Hematopoietic multipotent progenitor cell (in vitro differentiated cells): Measurements from ENCODE around the gene GSTCD. TPM values are rescaled to one million over a fixed set of nuclear protein-coding genes. Genes with fewer than 3 reads are reported as not detected.
"Not testable (repeated sequence)": the region's sequence is repeated elsewhere in the genome, so short reads cannot be mapped to it uniquely, and the experiment has no call there.

Experiments
- DNase-seq, 3 donors: peaks; one replicate each; pipeline ENCODE4 v3.0.0-alpha.2; 2011 to 2015; ENCODE audit warnings: low read depth in 2 of 3, low spot score in 2 of 3
- total RNA-seq: library from RNA; depleted of rRNA; stranded (reverse); fragments of >200 nt; gene quantifications from one replicate; pipeline ENCODE4 v1.2.3, GENCODE V29; 2012

GSTCD gene
- total RNA-seq, 1 donor: 9.2 TPM

DNA sequence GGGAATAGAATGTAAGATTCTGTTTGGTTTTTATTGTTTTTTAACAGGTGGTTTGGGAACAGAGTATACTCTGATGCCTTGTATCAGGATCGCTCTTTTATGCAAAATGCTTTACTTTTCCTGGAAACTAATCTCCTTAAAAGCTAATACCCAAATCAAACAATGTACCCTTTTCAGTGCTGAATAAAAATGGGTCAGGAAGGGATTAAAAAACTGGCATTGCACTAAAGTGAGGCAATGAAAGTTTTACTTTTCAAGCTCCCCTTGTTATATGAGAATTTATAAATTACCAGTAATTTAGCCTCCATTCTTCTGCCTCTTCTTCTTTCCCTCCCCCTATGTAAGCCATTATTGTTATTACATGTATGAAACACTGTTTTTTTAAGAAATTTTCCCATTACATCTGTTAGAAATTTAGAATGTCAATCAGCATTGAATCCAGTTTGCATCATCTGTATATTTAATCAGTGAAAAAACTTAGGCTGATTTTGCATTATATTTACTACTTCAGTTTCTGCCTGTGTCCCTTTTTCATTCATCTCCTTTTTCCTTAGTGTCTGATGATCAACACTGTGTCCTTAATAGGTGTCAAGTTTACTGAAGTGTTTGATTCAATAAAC is 97.0 kb downstream of the GSTCD start:
- DNase-seq: no peak

DNA sequence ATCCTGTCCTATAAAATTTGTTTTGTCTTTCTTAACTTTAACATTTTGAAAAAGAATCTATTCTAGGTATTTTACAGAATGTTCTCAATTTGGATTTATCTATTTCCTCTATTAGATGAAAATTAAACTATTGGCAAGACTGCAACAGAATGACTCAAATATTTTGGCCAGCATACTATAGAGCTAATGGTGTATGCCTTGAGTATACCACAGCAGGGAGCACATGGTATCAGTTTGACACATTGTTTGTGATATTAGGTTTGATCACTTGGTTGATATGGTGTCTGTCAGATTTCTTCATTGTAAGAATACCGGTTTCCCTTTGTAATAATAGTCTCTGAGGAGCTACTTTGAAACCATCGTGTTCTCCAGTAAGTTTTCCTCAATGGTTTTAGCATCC is 98.9 kb downstream of the GSTCD start:
- no peak for DNase-seq

DNA sequence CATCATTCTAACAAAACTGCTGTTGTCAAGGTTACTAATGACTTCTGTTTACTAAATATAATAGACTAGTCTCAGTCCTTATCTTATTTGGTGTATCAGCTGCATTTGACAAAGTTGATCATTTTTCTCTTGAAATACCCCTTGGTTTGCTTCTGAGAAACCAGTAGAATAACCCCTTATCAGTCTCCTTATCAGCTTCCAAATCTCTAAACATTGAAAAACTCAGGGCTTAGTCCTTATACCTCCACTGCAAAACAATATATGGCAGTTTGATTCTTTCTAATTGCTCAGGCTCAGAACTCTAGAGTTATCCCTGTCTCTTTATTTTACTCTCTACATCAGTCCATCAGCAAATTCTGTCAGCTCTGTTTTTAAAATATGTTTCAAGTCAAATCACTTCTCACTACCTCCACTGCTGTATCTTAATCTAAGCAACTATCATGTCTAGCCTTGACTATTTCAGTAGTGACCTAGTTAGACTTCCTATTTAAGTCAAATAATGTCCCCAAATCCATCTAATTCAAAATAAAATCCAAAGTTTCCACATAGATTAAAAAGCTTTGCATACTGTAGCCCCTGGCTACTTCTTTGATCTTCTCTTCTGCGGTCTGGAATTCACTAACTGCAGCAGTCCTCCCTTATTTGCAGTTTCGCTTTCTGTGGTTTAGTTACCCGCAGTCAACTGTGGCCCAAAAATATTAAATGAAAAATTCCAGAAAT is 99.6 kb downstream of the GSTCD start:
- no peak for DNase-seq

DNA sequence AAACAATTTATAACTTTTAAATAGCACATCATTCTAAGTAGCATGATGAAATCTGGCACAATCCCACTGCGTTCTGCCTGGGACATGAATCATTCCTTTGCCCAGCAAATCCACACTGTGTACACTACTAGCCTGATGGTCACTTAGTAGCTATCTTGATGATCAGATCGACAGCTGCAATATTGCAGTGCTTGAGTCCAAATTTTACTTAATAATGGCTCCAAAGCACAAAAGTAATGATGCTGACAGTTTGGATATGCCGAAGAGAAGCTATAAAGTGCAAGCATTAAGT is 100.1 kb downstream of the GSTCD start:
- no peak for DNase-seq

DNA sequence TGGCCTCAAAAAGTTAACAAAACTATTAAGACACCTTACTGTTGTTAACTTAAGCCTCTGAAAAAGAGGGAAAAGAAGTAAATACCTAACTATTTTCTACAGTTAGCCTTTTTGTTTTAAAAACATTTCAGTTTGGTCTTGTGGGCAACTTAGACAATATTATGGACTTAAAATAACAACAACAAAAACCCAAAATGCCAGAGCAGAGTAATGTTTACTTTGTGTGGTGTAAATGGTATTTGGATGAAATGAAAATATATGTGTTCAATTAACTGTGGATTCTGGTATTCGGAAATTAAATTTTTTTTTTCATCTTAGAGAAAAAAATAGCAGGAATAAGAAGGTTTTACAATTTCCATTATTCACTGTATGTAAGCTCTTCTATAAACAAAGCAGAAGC is 107.1 kb downstream of the GSTCD start:
- no peak for DNase-seq

DNA sequence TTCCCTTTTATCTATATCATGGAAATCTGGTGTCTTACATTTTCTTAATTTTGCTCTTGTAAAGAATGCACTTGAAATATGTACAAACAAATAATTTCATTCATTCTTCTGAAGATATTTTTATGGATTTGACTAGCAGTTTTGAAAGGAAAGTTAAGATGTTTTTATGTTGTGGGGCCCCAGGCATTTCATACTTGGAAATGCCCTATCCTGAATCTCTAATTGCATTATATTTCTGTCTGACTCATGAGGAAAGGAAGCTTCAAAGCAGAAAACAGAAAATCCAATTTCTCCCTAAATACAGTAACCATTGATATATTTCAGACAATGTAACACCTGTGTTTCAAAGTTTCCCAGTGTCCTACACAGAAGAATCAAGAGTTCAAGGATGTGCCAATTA is 113.5 kb downstream of the GSTCD start:
- no peak for DNase-seq

DNA sequence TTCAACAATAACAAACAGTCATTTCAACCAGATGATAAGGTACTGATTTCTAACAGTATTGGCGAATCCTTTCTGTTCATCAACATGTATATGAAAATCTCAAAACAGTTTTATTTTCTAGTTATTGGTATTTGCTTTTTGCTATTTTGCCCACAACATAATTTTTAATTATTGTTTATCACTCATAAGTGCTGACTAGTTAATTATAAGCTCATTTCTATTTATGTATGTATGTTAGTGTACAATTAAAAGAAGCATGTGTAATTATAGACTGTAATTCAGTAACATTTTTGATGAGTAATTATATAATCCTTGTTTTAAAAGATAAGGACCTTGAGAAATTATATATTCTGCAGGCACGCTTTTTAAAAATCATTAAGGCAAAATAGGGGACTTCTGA is 119.5 kb downstream of the GSTCD start:
- no peak for DNase-seq

DNA sequence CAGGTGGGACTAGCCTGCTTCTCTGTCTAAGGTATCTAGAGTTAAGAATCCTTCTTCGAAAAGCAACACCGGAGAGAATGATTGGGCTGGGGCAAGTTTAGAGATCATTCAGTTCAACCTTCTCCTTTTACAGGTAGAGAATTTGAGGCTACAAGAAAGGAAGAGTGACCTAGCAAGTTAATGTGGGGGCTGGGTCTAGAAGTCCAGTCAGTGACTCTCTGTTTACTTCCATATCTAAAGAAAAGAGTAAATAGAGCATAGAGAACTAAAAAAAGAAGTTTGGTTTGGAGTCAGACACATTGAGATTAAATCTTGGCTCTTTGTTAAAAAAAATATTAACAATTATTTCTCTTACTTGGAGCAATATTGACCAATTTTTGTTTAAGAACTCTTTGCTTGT is 122.6 kb downstream of the GSTCD start:
- no peak for DNase-seq

DNA sequence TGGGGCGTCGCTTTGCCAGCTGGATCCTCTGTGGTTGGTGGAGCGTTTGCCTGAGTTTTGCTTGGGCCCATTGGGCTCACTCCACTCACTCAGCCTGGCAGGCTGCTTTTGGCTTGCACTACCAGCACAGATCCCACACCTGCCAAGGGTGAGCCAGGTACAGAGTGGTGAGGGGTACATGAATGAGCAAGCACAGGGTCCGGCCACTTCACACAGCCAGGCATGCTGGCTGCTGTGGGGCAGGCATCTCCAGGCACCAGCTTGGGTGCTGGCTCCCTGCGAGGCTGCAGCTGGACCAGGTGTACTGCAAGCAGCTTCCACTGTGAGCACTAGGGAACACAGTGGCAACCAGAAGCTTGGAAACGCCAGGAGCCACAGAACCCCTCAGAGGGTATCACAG is 126.6 kb downstream of the GSTCD start:
- DNase-seq: no peak

DNA sequence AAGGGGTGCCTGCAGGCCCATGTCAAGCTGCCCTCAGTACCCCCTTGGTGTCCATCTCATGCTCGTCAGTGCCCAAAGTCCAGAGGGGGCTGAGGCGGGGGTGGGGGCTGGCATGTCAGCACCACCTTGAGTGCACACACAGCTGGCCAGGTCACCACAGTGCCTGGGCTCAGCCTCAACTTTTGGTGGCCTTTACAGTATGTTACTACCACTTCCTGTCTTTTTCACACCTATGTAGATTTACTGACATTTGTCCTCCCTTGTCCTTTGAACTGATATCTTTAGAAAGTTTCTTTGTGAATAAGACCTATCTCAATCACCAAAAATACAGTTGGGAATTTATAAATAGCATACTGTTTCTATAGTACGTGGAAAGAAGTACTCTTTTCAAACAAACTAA is 128.0 kb downstream of the GSTCD start:
- no peak for DNase-seq

DNA sequence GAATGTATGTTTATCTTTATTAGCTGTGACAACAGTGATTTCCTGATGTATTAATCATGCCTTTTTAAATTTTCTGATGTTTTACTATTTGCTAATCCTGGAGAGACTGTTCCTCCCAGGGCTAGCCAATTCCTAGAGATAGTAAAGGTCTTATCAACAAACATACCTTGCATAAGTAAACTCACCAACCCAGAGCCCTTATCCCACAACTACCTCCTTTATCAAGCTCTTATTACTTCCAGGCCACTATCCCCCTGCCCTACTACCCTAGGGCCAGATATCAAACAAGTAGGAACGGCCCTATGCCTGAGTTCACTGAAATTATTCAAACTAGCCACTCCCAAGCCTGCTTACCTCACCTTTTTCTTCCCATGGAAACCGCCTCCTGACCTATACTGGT is 128.5 kb downstream of the GSTCD start:
- DNase-seq: no peak

DNA sequence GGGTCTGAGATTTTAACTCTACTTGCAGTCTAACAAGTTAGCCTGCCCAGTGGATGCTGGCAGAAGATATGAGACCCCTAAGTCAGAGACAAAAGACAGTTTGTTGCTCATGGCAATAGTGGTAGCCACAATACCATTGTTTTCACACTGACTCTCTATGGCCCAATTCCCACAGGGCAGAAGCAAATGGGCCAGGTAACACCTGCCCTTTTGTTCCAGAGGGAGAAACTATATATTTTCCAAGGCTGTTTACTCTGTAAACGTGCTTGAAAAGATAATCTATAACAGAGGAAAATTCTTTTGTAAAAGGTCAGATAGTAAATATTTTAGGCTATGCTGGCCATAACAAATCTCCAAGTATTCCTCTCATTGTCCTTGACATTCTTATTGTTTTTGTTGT is 129.5 kb downstream of the GSTCD start:
- DNase-seq: no peak

DNA sequence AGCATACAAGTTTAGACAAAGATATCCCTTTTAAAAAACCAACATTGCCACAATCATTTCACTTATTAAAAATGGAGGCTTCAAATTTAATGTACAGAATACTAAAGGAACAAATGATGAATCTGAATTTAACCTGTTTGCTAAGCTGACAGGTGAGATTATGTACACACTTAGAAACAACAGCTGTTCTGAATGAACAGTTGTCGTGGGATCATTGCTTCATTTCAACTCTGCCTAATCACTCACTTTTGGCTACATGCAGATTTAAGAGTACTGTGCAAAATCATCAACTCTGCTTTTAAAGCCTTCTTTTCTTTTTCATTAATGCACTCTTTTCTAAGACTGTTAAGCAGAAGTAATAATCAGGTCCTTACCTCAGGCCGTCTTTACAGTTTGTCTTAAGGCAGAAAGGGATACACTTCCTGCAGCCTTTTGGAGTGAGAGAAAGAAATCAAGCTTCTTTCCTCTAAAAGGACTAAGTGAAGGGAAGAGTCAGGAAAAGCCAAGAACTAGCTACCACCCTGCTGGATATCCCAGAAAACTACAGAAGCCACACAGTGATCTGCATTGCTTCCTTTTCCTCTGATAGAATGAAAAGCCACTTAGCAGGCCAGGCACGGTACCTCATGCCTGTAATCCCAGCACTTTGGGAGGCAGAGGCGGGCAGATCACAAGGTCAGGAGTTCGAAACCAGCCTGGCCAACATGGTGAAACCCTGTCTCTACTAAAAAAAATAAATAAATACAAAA is 132.0 kb downstream of the GSTCD start:
- DNase-seq: no peak

DNA sequence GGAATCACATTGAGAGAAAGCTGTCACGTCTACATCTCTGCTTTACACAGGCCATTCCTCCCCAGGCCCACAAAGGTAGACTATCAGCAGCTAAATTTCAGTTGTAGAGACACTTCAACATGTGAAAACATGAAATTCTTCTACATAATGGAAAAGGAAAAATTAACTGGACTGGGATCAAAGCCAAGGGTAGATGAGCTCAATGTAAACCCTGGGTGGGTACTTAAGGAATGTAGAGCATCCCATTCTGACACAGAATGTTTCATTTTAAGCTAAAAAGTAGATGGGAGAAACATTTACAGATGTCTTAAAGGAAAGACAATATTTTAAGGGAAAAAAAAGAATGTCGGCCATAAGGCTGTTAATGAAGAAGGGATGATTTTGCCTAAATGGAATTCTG is 135.4 kb downstream of the GSTCD start:
- no peak for DNase-seq

DNA sequence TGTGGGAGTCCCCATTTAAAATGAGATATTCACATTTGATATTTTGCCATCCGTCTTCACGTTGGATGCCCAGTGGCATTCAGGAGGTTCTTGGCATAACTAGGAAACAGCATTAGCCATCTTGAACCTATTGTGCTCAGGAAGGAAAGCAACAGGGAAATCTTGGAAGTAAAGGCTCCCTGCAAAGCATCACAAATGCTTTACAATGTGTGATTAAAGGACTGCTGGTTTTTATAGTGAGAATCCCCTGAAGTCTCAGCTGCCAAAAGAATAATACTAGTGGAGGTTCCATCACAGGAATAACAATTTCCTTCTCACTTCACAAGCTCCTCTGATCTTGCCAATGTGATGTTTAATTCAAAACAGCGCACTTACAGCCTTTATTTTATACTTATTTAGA is 137.0 kb downstream of the GSTCD start:
- DNase-seq: no peak

DNA sequence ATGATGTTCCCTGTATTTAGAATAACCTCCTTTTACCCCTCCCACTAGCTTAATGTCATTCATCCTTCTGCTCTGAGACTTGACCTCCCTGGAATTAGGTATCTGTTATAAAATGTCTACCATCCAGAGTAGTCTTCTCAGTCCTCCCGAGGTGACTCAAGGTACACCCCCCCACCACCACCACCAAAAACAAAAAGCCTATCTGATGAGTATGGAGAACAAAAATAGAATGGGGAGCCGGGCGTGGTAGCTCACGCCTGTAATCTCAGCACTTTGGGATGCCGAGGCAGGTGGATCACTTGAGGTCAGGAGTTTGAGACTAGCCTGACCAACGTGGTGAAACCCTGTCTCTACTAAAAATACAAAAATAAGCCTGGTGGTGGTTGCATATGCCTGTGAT is 139.8 kb downstream of the GSTCD start:
- DNase-seq: not testable (repeated sequence)

DNA sequence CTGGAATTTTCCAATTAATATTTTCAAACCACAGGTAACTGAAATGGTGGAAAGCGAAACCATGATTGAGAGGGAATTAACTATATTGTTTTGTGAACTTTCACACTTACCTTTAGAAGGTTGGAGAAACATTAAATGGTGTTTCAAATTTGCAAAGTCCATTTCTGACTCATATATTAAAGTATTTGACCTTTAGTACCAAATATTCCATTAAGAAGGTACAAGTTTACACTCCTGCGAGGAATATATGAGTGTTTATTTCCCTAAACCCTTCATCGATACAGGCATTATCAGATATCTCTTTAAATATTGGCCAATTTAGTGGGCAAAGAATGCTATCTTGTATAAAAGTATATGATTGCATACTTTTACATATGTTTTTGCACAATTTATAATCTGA is 142.6 kb downstream of the GSTCD start:
- DNase-seq: no peak

DNA sequence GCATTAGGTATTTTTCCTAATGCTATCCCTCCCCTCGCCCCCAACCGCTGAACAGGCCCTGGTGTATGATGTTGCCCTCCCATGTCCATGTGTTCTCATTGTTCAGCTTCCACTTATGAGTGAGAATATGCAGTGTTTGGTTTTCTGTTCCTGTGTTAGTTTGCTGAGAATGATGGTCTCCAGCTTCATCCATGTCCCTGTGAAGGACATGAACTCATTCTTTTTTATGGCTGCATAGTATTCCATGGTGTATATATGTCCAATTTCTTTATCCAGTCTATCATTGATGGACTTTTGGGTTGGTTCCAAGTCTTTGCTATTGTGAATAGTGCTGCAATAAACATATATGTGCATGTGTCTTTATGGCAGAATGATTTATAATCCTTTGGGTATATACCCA is 143.6 kb downstream of the GSTCD start:
- not testable (repeated sequence) for DNase-seq

DNA sequence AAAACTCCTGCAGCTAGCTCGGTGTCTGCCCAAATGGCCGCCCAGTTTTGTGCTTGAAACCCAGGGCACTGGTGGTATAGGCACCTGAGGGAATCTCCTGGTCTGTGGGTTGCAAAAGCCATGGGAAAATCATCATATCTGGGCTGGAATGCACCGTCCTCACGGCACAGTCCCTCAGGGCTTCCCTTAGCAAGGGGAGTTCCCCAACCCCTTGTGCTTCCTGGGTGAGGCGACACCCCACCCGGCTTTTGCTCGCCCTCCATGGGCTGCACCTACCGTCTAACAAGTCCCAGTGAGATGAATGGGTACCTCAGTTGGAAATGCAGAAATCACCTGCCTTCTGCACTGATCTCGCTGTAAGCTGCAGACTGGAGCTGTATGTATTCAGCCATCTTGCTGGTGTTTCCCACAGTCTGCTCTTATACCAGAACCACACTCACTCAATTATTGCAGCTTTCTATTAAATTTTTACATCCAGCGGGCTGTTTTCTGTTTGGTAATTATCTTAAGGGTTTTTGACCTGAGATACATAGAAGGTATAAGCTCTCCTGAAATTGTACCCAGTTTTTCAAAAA is 150.0 kb downstream of the GSTCD start:
- no peak for DNase-seq

DNA sequence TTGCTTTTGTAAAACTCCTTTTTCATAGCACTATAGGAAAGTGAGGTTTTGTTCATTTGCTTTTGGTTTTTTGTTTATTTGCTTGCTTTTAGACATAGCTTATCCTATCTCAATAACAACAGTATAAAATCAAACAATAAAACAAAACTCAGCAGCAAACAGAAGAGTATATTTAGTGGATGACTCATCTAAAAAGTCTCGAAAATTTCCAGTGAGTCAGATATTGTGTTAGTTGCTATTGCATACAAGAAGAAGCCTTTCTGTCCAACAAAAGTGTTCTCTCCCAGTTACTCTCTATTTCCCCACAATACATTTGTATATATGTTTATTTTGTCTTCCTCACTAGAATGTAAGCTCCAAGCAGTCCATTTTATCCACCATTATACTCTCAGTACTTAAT is 150.6 kb downstream of the GSTCD start:
- DNase-seq: no peak

DNA sequence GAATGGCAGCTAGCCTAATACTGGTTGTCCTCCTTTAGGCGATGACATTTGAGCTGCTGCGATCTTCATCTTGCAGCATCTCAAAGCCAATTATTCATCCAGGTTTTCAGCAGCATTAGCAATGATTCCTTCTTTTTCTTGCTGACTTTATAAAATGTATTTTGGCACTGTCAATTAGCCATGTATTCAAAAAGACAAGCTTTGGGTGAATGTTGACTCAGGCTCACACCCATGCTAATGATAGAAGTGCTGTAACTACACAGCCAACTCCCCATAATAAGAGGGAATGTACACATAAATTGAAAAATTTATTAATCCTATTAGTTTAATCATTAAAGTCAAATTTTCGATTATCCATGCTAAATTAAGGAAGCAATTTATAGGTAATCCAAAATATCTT is 162.4 kb downstream of the GSTCD start:
- DNase-seq: no peak

DNA sequence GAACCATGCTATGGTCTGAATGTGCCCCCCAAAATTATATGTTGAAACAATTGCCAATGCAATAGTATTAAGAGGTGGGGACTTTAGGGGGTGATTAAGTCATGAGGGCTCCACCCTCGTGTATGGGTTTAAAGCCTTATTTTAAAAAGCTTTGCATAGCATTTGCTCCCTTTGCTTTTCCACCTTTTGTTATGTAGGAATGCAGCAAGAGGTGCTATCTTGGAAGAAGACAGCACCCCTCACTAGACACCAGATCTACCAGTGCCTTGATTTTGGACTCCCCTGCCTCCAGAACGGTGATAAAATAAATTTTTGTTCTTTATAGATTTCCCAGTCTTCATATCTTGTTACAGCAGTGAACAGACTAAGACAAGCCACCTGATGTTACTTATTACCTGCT is 163.4 kb downstream of the GSTCD start:
- no peak for DNase-seq
